Suprapubic skin (tissue), 4 donors: ENCODE data around the gene KCNH1. TPM values are rescaled to one million over a fixed set of nuclear protein-coding genes. Genes with fewer than 3 reads are reported as not detected.

ENCODE experiments used
- DNase-seq, 2 donors: peaks; one replicate each; pipeline ENCODE4 v3.0.0-alpha.2; 2019; ENCODE audit warnings: low spot score in 2 of 2
- H3K27ac ChIP-seq: fragments of 200-600 bp; sonication (generic); one replicate; pipeline ENCODE4 v1.5.1; 2019
- H3K27me3 ChIP-seq: fragments of 200-600 bp; sonication (generic); one replicate; pipeline ENCODE4 v1.5.1; 2019
- H3K36me3 ChIP-seq: fragments of 200-600 bp; sonication (generic); one replicate; pipeline ENCODE4 v1.5.1; 2019
- H3K4me1 ChIP-seq: fragments of 200-600 bp; sonication (generic); one replicate; pipeline ENCODE4 v1.5.1; 2019
- H3K4me3 ChIP-seq: fragments of 200-600 bp; sonication (generic); one replicate; pipeline ENCODE4 v1.5.1; 2019; ENCODE audit warnings: mild to moderate bottlenecking
- H3K9me3 ChIP-seq: fragments of 200-600 bp; sonication (generic); one replicate; pipeline ENCODE4 v1.5.1; 2019
- EP300 ChIP-seq: sonication (generic); formaldehyde crosslinking; IDR thresholded peaks from one replicate; pipeline ENCODE4 v1.6.1; 2017; ENCODE audit warnings: antibody characterized with exemption
- POLR2A ChIP-seq, 2 donors: fragments of 450-650 bp; IDR thresholded peaks; one replicate each; pipeline ENCODE4 v1.6.1; 2017; ENCODE audit warnings: antibody characterized with exemption in 2 of 2, mild to moderate bottlenecking in 2 of 2, moderate library complexity in 2 of 2
- POLR2AphosphoS5 ChIP-seq, 3 donors: sonication (generic); formaldehyde crosslinking; IDR thresholded peaks; one replicate each; pipeline ENCODE4 v1.6.1; 2017; ENCODE audit warnings: antibody characterized with exemption in 3 of 3
- WGBS: methylation state at CpG from one replicate; pipeline ENCODE4 v1.1.5; 2018; 5-methylcytosine and 5-hydroxymethylcytosine counted together
- total RNA-seq, 4 donors: library from RNA; depleted of rRNA; stranded (reverse); fragments of >200 nt; gene quantifications; one replicate each; pipeline ENCODE4 v1.1.0, GENCODE V29; 2016
- TF ChIP-seq, protein P1 (sequence below), 2 donors: fragments of 200-600 bp in 1 of 2; fragments of 450-650 bp in 1 of 2; sonication (generic) in 1 of 2; IDR thresholded peaks; one replicate each; pipeline ENCODE4 v1.5.1; 2016 to 2019; ENCODE audit warnings: antibody characterized with exemption in 2 of 2, mild to moderate bottlenecking in 1 of 2, moderate library complexity in 1 of 2

The KCNH1 gene
- total RNA-seq, 4 donors from 2014 or later, result 1.1 TPM; not detected in 3

GRCh38 chr1:210702506-210702905, 431.4 kb downstream of the KCNH1 start:
- Histone ChIP-seq H3K4me3 (no peak overlapping the region), H3K27me3 (no peaks in the 10 kb centered on the region), H3K4me1 (no peaks in the 10 kb centered on the region), H3K27ac (no peak overlapping the region), H3K36me3 (no peaks in the 10 kb centered on the region), H3K9me3 (no peaks in the 10 kb centered on the region)
- no peak for DNase-seq
- TF ChIP-seq POLR2AphosphoS5 (IDR thresholded peaks at IDR 0.05) (no peak), POLR2A (IDR thresholded peaks at IDR 0.05) (no peak)
- 93% methylated on average over 2 of the region's 2 CpGs for WGBS

- no peaks in the 10 kb centered on the region for H3K9me3 ChIP-seq
- H3K27ac ChIP-seq, result no peak overlapping the region
- H3K4me1 ChIP-seq, result no peaks in the 10 kb centered on the region
- 38% methylated on average over 2 of the region's 2 CpGs for WGBS
- no peaks in the 10 kb centered on the region for H3K27me3 ChIP-seq
- no peak for DNase-seq
- H3K36me3 ChIP-seq, result no peaks in the 10 kb centered on the region
- H3K4me3 ChIP-seq, result no peak overlapping the region
- TF ChIP-seq POLR2A (IDR thresholded peaks at IDR 0.05) (no peak), EP300 (no peak), POLR2AphosphoS5 (IDR thresholded peaks at IDR 0.05) (no peak)
- TF ChIP-seq, protein P1, sequence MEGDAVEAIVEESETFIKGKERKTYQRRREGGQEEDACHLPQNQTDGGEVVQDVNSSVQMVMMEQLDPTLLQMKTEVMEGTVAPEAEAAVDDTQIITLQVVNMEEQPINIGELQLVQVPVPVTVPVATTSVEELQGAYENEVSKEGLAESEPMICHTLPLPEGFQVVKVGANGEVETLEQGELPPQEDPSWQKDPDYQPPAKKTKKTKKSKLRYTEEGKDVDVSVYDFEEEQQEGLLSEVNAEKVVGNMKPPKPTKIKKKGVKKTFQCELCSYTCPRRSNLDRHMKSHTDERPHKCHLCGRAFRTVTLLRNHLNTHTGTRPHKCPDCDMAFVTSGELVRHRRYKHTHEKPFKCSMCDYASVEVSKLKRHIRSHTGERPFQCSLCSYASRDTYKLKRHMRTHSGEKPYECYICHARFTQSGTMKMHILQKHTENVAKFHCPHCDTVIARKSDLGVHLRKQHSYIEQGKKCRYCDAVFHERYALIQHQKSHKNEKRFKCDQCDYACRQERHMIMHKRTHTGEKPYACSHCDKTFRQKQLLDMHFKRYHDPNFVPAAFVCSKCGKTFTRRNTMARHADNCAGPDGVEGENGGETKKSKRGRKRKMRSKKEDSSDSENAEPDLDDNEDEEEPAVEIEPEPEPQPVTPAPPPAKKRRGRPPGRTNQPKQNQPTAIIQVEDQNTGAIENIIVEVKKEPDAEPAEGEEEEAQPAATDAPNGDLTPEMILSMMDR (IDR thresholded peaks at IDR 0.05), result no peak
These were observed 433.4 kb downstream of the KCNH1 start for GRCh38 chr1:210700511-210700910.

DNA sequence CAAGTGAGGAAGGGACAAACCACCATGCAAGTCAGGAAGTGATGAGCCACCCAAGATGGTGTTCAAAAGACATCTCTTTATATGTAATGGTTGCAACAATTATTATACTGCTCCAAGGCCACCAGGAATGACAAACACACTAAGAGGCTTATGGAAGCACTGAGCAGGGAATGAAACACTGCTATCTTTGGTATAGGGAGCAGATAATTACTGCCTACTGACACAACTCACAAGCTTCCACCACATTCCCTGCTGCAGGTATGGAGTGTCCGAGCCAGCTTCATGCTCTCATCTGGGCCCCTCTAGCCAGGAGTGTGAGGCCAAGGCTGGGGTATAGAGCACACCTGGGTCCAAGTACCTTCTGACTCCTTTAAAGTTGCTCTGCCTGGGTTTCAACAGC, 433.9 kb downstream of the KCNH1 start:
- Histone ChIP-seq H3K27me3 (no peaks in the 10 kb centered on the region), H3K4me1 (no peaks in the 10 kb centered on the region), H3K27ac (no peak overlapping the region), H3K4me3 (no peak overlapping the region), H3K9me3 (no peaks in the 10 kb centered on the region), H3K36me3 (no peaks in the 10 kb centered on the region)
- no peak for DNase-seq
- WGBS, result 73% methylated on average over 1 of the region's 1 CpG
- TF ChIP-seq POLR2AphosphoS5 (IDR thresholded peaks at IDR 0.05) (no peak), EP300 (no peak), POLR2A (IDR thresholded peaks at IDR 0.05) (no peak)
- TF ChIP-seq, protein P1 (IDR thresholded peaks at IDR 0.05), result no peak

GRCh38 chr1:210698661-210699060, 435.3 kb downstream of the KCNH1 start:
- TF ChIP-seq POLR2A (IDR thresholded peaks at IDR 0.05), result no peak
- no peak for TF ChIP-seq EP300
- TF ChIP-seq, protein P1 (IDR thresholded peaks at IDR 0.05), result no peak
- TF ChIP-seq POLR2AphosphoS5 (IDR thresholded peaks at IDR 0.05), result no peak
- 94% methylated on average over 5 of the region's 5 CpGs for WGBS
- H3K27ac ChIP-seq, result no peak overlapping the region

DNA sequence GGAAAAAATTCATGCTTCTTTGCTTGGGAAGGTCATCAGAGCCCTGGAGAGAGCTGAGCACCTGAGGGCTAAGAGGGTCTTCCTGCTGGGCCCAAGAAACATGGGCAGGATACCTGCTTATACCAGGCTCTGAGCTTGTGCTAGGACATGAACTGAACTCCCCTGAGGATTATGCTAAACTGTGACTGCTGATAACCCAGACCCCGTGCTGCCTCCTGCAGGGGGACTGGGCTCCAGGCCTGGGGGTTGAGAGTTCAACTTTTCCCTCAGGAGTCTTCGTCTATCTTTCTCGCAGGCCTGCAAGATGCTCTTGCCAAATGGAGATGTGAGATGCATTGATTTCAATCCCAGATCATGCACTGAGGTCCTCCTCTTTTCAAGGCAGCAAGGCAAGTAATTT, 436.8 kb downstream of the KCNH1 start:
- WGBS, result 100% methylated on average over 2 of the region's 3 CpGs
- Histone ChIP-seq H3K9me3 (no peaks in the 10 kb centered on the region), H3K27ac (no peak overlapping the region), H3K4me1 (no peaks in the 10 kb centered on the region), H3K36me3 (no peaks in the 10 kb centered on the region), H3K27me3 (no peaks in the 10 kb centered on the region), H3K4me3 (no peak overlapping the region)
- DNase-seq, result no peak
- TF ChIP-seq POLR2AphosphoS5 (IDR thresholded peaks at IDR 0.05), result no peak
- TF ChIP-seq, protein P1 (IDR thresholded peaks at IDR 0.05), result no peak
- TF ChIP-seq POLR2A (IDR thresholded peaks at IDR 0.05), result no peak
- TF ChIP-seq EP300, result no peak

More at GRCh38 chr1:210698661-210699060, 435.3 kb downstream of the KCNH1 start:
- no peak for DNase-seq
- H3K27me3 ChIP-seq, result no peaks in the 10 kb centered on the region
- H3K4me3 ChIP-seq, result no peak overlapping the region
- no peaks in the 10 kb centered on the region for H3K4me1 ChIP-seq
- no peaks in the 10 kb centered on the region for H3K36me3 ChIP-seq
- H3K9me3 ChIP-seq, result no peaks in the 10 kb centered on the region

GRCh38 chr1:210696709-210697108, 437.2 kb downstream of the KCNH1 start:
- WGBS, result 77% methylated on average over 1 of the region's 1 CpG

More at GRCh38 chr1:210696709-210697108, 437.2 kb downstream of the KCNH1 start:
- Histone ChIP-seq H3K4me3 (no peak overlapping the region), H3K27ac (no peak overlapping the region), H3K36me3 (no peaks in the 10 kb centered on the region), H3K4me1 (no peaks in the 10 kb centered on the region), H3K9me3 (no peaks in the 10 kb centered on the region), H3K27me3 (no peaks in the 10 kb centered on the region)
- no peak for DNase-seq
- TF ChIP-seq EP300 (no peak), POLR2A (IDR thresholded peaks at IDR 0.05) (no peak), POLR2AphosphoS5 (IDR thresholded peaks at IDR 0.05) (no peak)
- TF ChIP-seq, protein P1 (IDR thresholded peaks at IDR 0.05), result no peak
